ENCODE measurements around the gene ELF5. TPM values are rescaled to one million over a fixed set of nuclear protein-coding genes. Genes with fewer than 3 reads are reported as not detected.

ELF5 gene
- total and polyA plus RNA-seq, 10 of the 15 experiments (the other 5 are each of a cell fraction or from before 2014, with no cell fraction given), result not detected

GRCh38 chr11:34475656-34476055 lies 37.9 kb downstream of the ELF5 start:
- no peak overlapping the region for H3K9ac ChIP-seq (ENCODE audit: control insufficient read depth, insufficient read depth, low read length)
- in situ Hi-C loops (cut with MboI) (loop anchor here (25.0 kb wide), 1 partner anchor 313 kb away; no protein-coding TSS in a partner anchor), intact Hi-C loops (cut with micrococcal nuclease; ENCODE audit: unreplicated experiment) (no loop called here)
- H4K20me1 ChIP-seq (ENCODE audit: control insufficient read depth, insufficient read depth), result no peaks in the 10 kb centered on the region
- CTCF ChIA-PET, result interaction anchor here (1.2 to 1.6 kb wide), 2 partner anchors 16 to 19 kb away, joined by 3 read pairs; no protein-coding TSS in a partner anchor
- no peak for FAIRE-seq
- SMC1A ChIA-PET (ENCODE audit: uncharacterized antibody, unreplicated experiment), result interaction anchor here (0.6 kb wide), 1 partner anchor 246 kb away, joined by 3 read pairs; no protein-coding TSS in a partner anchor
- ATAC-seq, result no peak
- POLR2A ChIA-PET, result no interaction called here
- H3K36me3 ChIP-seq (ENCODE audit: control insufficient read depth in 2 of 2, insufficient read depth in 2 of 2, low read length in 1 of 2), result peaks cover 3% of the 10 kb centered on the region in 2 experiments; a peak in 2 of 4 replicates
- RAD21 ChIA-PET (ENCODE audit: unreplicated experiment), result no interaction called here
- no peak overlapping the region for H3K27ac ChIP-seq (ENCODE audit: control insufficient read depth, insufficient read depth)
- H3K4me3 ChIP-seq, result no peak overlapping the region
- H3K4me2 ChIP-seq (ENCODE audit: control insufficient read depth, insufficient read depth), result no peak overlapping the region
- H3K79me2 ChIP-seq (ENCODE audit: control insufficient read depth, insufficient read depth, low read length), result no peaks in the 10 kb centered on the region
- no peaks in the 10 kb centered on the region for H3K9me3 ChIP-seq (replicated peaks; ENCODE audit: control insufficient read depth, insufficient read depth, low read length)
- no peak overlapping the region for H2AFZ ChIP-seq (ENCODE audit: control insufficient read depth, low read depth, low read length)
- H3K27me3 ChIP-seq (replicated peaks in 1 of 2; ENCODE audit: control insufficient read depth in 2 of 2, insufficient read depth in 2 of 2, low read length in 1 of 2), result no peaks in the 10 kb centered on the region
- no peaks in the 10 kb centered on the region for H3K4me1 ChIP-seq (ENCODE audit: control insufficient read depth, insufficient read depth, low read length)
- DNase-seq (ENCODE audit: low read depth, low spot score), result no peak
- BruUV-seq (replicated peaks), result no TSS peak
- WGBS (ENCODE audit: insufficient coverage, insufficient replicate concordance, low lambda C conversion rate, missing lambda C conversion rate), result 0% methylated on average over 2 of the region's 3 CpGs
- no peak for TF ChIP-seq BACH1 (IDR thresholded peaks at IDR 0.05; ENCODE audit: borderline replicate concordance)
- no peak for TF ChIP-seq NR2C2 (IDR thresholded peaks at IDR 0.05; ENCODE audit: borderline replicate concordance, control insufficient read depth, insufficient read length, low read depth)
- no peak for TF ChIP-seq BMI1 (IDR thresholded peaks at IDR 0.05; ENCODE audit: borderline replicate concordance)
- no peak for TF ChIP-seq JUND (IDR thresholded peaks at IDR 0.05; ENCODE audit: low read depth, low read length)
- TF ChIP-seq MTA2 (IDR thresholded peaks at IDR 0.05; ENCODE audit: low read depth), result no peak
- no peak for TF ChIP-seq RAD21 (IDR thresholded peaks at IDR 0.05; ENCODE audit: insufficient read depth, low read depth, low read length)
- no peak for TF ChIP-seq CBX5 (IDR thresholded peaks at IDR 0.05; ENCODE audit: low read depth)
- no peak for TF ChIP-seq NKRF (conservative IDR thresholded peaks at IDR 0.05)
- no peak for TF ChIP-seq NFYB (IDR thresholded peaks at IDR 0.05; ENCODE audit: insufficient read depth, low read depth, low read length)
- TF ChIP-seq, protein P1, sequence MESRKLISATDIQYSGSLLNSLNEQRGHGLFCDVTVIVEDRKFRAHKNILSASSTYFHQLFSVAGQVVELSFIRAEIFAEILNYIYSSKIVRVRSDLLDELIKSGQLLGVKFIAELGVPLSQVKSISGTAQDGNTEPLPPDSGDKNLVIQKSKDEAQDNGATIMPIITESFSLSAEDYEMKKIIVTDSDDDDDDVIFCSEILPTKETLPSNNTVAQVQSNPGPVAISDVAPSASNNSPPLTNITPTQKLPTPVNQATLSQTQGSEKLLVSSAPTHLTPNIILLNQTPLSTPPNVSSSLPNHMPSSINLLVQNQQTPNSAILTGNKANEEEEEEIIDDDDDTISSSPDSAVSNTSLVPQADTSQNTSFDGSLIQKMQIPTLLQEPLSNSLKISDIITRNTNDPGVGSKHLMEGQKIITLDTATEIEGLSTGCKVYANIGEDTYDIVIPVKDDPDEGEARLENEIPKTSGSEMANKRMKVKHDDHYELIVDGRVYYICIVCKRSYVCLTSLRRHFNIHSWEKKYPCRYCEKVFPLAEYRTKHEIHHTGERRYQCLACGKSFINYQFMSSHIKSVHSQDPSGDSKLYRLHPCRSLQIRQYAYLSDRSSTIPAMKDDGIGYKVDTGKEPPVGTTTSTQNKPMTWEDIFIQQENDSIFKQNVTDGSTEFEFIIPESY (IDR thresholded peaks at IDR 0.05), result no peak
- TF ChIP-seq ZNF384 (IDR thresholded peaks at IDR 0.05; ENCODE audit: borderline replicate concordance, low read depth, low read length), result no peak
- no peak for TF ChIP-seq TBL1XR1 (IDR thresholded peaks at IDR 0.05; ENCODE audit: low read depth, low read length)
- no peak for TF ChIP-seq KAT2A (conservative IDR thresholded peaks at IDR 0.05; ENCODE audit: control insufficient read depth, low read depth, low read length)
- TF ChIP-seq IRF3 (IDR thresholded peaks at IDR 0.05), result no peak
- TF ChIP-seq, protein P2, sequence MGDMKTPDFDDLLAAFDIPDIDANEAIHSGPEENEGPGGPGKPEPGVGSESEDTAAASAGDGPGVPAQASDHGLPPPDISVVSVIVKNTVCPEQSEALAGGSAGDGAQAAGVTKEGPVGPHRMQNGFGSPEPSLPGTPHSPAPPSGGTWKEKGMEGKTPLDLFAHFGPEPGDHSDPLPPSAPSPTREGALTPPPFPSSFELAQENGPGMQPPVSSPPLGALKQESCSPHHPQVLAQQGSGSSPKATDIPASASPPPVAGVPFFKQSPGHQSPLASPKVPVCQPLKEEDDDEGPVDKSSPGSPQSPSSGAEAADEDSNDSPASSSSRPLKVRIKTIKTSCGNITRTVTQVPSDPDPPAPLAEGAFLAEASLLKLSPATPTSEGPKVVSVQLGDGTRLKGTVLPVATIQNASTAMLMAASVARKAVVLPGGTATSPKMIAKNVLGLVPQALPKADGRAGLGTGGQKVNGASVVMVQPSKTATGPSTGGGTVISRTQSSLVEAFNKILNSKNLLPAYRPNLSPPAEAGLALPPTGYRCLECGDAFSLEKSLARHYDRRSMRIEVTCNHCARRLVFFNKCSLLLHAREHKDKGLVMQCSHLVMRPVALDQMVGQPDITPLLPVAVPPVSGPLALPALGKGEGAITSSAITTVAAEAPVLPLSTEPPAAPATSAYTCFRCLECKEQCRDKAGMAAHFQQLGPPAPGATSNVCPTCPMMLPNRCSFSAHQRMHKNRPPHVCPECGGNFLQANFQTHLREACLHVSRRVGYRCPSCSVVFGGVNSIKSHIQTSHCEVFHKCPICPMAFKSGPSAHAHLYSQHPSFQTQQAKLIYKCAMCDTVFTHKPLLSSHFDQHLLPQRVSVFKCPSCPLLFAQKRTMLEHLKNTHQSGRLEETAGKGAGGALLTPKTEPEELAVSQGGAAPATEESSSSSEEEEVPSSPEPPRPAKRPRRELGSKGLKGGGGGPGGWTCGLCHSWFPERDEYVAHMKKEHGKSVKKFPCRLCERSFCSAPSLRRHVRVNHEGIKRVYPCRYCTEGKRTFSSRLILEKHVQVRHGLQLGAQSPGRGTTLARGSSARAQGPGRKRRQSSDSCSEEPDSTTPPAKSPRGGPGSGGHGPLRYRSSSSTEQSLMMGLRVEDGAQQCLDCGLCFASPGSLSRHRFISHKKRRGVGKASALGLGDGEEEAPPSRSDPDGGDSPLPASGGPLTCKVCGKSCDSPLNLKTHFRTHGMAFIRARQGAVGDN (IDR thresholded peaks at IDR 0.05), result no peak
- TF ChIP-seq YBX1 (IDR thresholded peaks at IDR 0.05), result no peak
